Measurements from ENCODE around the gene ZC3H8. TPM values are rescaled to one million over a fixed set of nuclear protein-coding genes. Genes with fewer than 3 reads are reported as not detected.

ZC3H8 gene
- total RNA-seq, 1 experiment from 2014 or later: 13.1 TPM

- CTCF ChIA-PET: interaction anchor here (0.6 to 1.1 kb wide), 2 partner anchors 174 to 273 kb away, joined by 3 to 7 read pairs; partner anchors contain the start of gene RGPD8
- Histone ChIP-seq H3K36me3 (ENCODE audit: low read depth, low read length) (no peaks in the 10 kb centered on the region), H3K4me2 (ENCODE audit: low read length) (peak overlapping the region; percentile 87), H3K9ac (ENCODE audit: low read length) (no peak overlapping the region), H3K4me1 (ENCODE audit: insufficient read depth, low read length) (peaks cover 4% of the 10 kb centered on the region), H3K27ac (ENCODE audit: low read length) (no peak overlapping the region), H3K27me3 (ENCODE audit: low read length) (no peaks in the 10 kb centered on the region), H2AFZ (ENCODE audit: low read length) (peak overlapping the region; percentile 99), H3K9me3 (ENCODE audit: low read length) (no peaks in the 10 kb centered on the region), H3F3A (ENCODE audit: low read length, unreplicated experiment) (no peaks in the 10 kb centered on the region), H3K79me2 (ENCODE audit: low read length) (peaks cover 1% of the 10 kb centered on the region), H4K20me1 (ENCODE audit: low read length) (no peaks in the 10 kb centered on the region), H3K4me3 (ENCODE audit: low read length) (peak overlapping the region; percentile 58), H3K9me2 (replicated peaks; ENCODE audit: low read length) (no peaks in the 10 kb centered on the region)
- intact Hi-C loops (cut with micrococcal nuclease): loop anchor here (5.0 to 10.0 kb wide), 4 partner anchors 137 to 375 kb away; partner anchors contain the start of genes ANAPC1, CHCHD5 and RGPD8
- no peak for TF ChIP-seq EZH2phosphoT487 (IDR thresholded peaks at IDR 0.05; ENCODE audit: borderline replicate concordance, low read length)
- TF ChIP-seq EZH2 (IDR thresholded peaks at IDR 0.05; ENCODE audit: low read length, unreplicated experiment): no peak
- TF ChIP-seq CTCF (conservative IDR thresholded peaks at IDR 0.05; ENCODE audit: low read depth, low read length): peak; percentile 98
- POLR2A ChIA-PET (ENCODE audit: unreplicated experiment): no interaction called here
- ATAC-seq (peak; percentile 59), DNase-seq (peak; percentile 87)
- BruUV-seq (replicated peaks): no TSS peak
Observed at GRCh38 chr2:112259509-112260294, 4.9 kb upstream of the ZC3H8 start.

- ATAC-seq (no peak), DNase-seq (peak; percentile 16)
- Histone ChIP-seq H3K27ac (ENCODE audit: low read length) (no peak overlapping the region), H3K36me3 (ENCODE audit: low read depth, low read length) (no peaks in the 10 kb centered on the region), H3K4me2 (ENCODE audit: low read length) (no peak overlapping the region), H3K9ac (ENCODE audit: low read length) (no peak overlapping the region), H3F3A (ENCODE audit: low read length, unreplicated experiment) (no peaks in the 10 kb centered on the region), H3K9me2 (replicated peaks; ENCODE audit: low read length) (no peaks in the 10 kb centered on the region), H3K27me3 (ENCODE audit: low read length) (no peaks in the 10 kb centered on the region), H3K4me3 (ENCODE audit: low read length) (no peak overlapping the region), H3K79me2 (ENCODE audit: low read length) (peaks cover 22% of the 10 kb centered on the region), H3K9me3 (ENCODE audit: low read length) (no peaks in the 10 kb centered on the region), H2AFZ (ENCODE audit: low read length) (no peak overlapping the region), H3K4me1 (ENCODE audit: insufficient read depth, low read length) (peaks cover 16% of the 10 kb centered on the region), H4K20me1 (ENCODE audit: low read length) (no peaks in the 10 kb centered on the region)
- ChIA-PET CTCF (no interaction called here), POLR2A (ENCODE audit: unreplicated experiment) (no interaction called here)
- TF ChIP-seq EZH2 (IDR thresholded peaks at IDR 0.05; ENCODE audit: low read length, unreplicated experiment): no peak
- intact Hi-C loops (cut with micrococcal nuclease): loop anchor here (5.0 to 10.0 kb wide), 4 partner anchors 135 to 373 kb away; partner anchors contain the start of genes ANAPC1, CHCHD5 and RGPD8
- no TSS peak for BruUV-seq (replicated peaks)
Observed at GRCh38 chr2:112257575-112257974, 2.7 kb upstream of the ZC3H8 start.

- CTCF ChIA-PET: no interaction called here
- Histone ChIP-seq H3K4me1 (ENCODE audit: insufficient read depth, low read length) (peaks cover 20% of the 10 kb centered on the region), H3K4me2 (ENCODE audit: low read length) (no peak overlapping the region), H3K79me2 (ENCODE audit: low read length) (peaks cover 32% of the 10 kb centered on the region), H3K4me3 (ENCODE audit: low read length) (no peak overlapping the region), H4K20me1 (ENCODE audit: low read length) (no peaks in the 10 kb centered on the region), H2AFZ (ENCODE audit: low read length) (no peak overlapping the region), H3K36me3 (ENCODE audit: low read depth, low read length) (no peaks in the 10 kb centered on the region), H3K27me3 (ENCODE audit: low read length) (no peaks in the 10 kb centered on the region), H3K9me2 (replicated peaks; ENCODE audit: low read length) (no peaks in the 10 kb centered on the region), H3K9ac (ENCODE audit: low read length) (no peak overlapping the region), H3F3A (ENCODE audit: low read length, unreplicated experiment) (no peaks in the 10 kb centered on the region), H3K27ac (ENCODE audit: low read length) (no peak overlapping the region), H3K9me3 (ENCODE audit: low read length) (no peaks in the 10 kb centered on the region)
- TF ChIP-seq CTCF (conservative IDR thresholded peaks at IDR 0.05; ENCODE audit: low read depth, low read length): no peak
- no peak for TF ChIP-seq EZH2 (IDR thresholded peaks at IDR 0.05; ENCODE audit: low read length, unreplicated experiment)
- TF ChIP-seq EZH2phosphoT487 (IDR thresholded peaks at IDR 0.05; ENCODE audit: borderline replicate concordance, low read length): no peak
- POLR2A ChIA-PET (ENCODE audit: unreplicated experiment): no interaction called here
- no peak for DNase-seq
- intact Hi-C loops (cut with micrococcal nuclease): loop anchor here (5.0 to 10.0 kb wide), 4 partner anchors 134 to 372 kb away; partner anchors contain the start of genes ANAPC1, CHCHD5 and RGPD8
- BruUV-seq (replicated peaks): no TSS peak
- ATAC-seq: no peak
Observed at GRCh38 chr2:112256654-112257053, 1.8 kb upstream of the ZC3H8 start.
